Measurements from ENCODE around the gene ASTN2.

The ASTN2 gene

GRCh38 chr9:116558818-116559540 lies 855.9 kb downstream of the ASTN2 start:
- no peak for DNase-seq (ENCODE audit: low read depth)

GRCh38 chr9:116558035-116558434 lies 856.8 kb downstream of the ASTN2 start:
- no peak for DNase-seq (ENCODE audit: low read depth)

DNA sequence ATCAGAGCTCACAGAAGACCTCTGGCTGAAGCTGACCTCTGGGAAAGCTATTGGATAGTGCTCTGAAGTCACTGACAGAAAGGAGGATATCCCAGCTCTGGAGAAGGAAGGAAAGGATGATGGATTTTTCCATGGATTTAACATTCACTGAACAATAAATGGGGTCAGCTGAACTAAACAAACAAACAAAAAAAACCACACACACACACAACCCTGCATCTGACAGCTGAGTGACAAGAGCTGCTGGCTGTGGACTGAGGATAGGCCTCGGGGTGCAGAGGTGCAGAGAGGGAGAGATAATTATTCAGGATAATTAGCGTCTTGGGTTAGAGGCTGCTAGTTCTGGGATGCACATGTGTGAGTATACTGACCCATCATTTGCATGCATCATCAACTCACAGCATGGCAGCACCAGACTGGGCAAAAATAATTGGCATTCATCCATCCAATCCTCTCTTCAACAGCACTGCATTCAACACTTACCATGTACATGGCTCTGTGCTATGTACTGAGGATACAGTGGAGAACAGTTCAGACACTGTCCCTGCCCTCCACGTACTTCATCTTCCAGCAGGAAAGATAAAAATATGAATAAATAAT lies 859.2 kb downstream of the ASTN2 start:
- DNase-seq (ENCODE audit: low read depth): no peak

DNA sequence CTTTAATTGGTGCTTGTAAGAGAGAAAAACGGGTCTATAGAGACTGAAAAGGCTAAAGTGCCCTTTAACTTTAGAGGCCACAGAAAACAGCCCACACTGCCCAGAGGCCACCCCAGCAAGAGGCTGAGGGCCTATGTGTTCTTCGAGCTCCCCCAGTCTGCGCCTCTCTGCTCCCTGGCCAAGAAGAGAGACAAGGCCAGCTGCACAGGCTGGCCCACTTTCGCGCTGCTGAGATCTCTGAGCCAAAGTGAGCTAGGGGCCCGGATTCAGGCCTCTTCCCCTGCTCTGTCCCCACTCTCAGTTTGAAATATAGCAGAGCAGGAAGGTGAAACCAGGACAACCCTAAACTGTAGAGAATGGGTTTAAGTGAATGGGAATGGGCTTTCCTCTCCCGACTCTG lies 859.7 kb downstream of the ASTN2 start:
- DNase-seq (ENCODE audit: low read depth): no peak

GRCh38 chr9:116550696-116551436 lies 864.0 kb downstream of the ASTN2 start:
- no peak for DNase-seq (ENCODE audit: low read depth)

DNA sequence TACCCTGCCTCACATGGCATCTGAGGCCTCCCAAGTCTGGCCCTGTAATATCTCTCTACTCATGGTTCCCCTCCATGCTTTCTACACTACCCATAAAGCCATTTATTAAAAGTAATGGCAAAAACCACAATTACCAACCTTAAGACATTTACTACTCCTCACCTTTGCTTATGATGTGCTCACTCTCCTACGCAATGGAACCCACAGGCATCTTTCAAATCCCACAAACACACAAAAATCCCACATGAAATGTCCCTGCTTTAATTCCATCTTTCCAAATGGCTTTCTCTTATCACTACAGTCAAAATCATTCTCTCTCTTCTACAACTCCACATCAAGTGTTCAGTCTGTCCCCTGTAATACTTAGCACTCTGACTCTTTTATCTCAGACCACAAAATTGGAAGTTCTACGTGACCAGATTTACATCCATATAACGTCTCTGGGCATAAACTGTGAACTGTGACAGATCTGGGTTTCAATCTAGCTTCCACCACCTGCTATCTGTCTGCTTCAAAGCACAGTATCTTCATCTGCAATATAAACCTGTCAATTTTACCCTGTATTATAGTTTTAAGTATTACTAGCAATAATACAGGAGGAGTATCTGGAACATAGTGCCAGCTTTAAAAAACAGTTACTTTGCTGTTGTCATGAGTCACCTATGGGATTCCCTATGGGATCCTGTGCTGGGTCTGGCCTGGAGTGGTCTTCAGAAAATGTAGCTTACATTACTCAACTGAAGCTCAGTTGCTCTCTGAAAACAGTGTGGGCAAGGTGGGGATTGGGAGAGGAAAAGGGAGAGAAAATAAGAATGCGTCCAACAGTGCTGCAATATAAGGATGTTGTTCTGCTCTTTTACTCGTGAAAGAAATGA lies 864.8 kb downstream of the ASTN2 start:
- no peak for DNase-seq (ENCODE audit: low read depth)

DNA sequence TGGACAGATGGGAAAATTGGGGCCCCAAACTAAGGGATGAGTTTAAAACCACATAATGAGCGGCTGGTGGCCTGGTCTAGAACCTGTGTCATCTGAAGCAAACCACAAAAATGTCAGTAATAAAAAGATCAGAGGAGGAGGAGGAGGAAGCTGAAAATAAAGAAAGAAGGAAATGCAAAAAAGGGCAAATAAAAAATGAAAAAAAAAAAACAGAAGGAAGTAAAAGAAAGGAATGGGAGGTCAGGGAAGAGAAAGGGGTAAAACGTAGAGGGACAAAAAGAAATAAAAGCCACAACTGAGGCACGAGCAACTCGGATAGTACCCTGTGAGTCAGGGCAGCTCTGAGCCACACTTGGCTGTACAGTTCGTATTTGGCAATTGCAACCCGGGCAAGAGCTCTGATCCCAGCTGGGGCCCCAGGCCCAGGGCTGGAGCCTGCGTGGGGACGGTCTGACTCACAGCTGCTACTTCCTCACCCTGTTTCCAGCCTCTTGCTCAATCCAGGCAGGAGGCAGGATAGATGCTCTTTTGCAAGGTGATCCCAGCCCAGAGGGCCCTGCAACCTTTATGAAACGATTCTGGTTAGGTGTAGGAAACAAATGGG lies 865.7 kb downstream of the ASTN2 start:
- DNase-seq (ENCODE audit: low read depth): no peak

DNA sequence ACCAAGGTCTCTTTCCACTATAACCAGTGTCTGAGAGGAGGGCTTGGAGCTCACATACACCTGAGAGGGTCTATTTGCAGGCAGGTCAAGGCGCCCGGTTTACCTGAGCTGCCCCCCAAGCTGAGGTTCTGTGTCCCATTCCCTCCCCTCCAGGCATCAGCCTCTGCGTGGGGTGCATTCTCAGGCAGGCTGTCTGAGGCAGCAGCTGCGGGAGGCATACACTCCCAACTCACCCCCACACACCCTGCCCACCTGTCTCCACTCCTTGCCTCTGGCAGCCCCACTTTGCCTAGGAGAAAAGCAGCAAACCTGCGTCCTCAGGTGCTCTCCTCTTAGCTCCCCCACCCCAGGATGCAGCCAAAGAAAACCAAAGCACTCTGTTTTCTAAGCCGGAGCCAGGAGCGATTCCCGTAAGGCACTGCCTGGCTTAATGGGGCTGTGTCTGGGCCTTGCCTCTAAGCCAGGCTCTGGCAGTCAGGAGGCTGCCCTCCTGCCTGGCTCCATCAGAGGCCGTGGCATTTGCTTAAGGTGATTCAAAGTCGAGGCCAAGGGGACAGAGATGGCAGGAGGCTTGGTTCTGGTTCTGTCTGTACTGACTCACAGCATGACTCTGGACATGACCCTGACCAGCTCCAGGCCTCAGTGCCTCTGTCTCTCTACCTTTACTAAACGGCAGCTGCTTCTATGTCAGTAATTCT lies 867.0 kb downstream of the ASTN2 start:
- DNase-seq (ENCODE audit: low read depth): no peak

DNA sequence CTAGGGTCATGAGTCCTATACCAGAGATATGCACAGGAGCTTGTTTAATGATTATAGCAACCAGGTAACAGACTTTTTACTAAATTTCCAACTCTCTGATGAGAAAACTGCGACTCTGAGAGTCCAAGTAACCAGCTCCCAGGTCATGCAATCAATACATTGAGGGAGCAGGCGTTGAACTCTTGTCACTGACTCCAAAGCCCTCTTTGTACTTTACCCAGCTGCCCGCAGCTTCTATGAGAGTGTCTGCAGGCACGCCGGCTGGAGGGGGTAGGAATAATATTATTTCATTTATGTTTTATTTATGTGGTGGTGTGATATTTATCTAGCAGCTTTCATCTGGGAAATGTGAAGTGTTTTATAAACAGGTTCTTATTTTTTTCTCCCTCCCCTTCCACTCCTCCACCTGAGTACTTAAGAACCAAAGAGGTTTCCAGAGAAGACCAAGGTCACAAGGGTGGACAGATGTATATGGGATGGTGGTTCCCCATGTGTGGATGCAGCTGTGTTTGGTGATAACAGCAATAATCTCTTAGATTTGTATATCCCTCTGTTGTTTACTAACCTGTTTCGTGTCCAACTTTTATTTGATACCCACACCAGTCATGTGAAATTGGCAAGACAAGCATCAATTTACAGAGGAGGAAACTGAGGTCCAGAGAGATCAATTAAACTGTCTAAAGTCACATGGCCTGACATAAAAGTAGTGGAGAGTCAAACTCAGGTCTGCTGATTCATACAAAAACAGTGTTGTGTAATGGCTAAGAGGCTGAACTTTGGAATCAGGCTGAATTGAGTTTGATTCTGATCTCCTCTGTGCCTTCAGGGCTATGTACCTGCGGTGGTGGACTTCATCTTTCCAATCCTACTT lies 867.9 kb downstream of the ASTN2 start:
- DNase-seq (ENCODE audit: low read depth): no peak

- DNase-seq (ENCODE audit: low read depth): no peak
Measured at GRCh38 chr9:116544896-116545295, 870.0 kb downstream of the ASTN2 start.

DNA sequence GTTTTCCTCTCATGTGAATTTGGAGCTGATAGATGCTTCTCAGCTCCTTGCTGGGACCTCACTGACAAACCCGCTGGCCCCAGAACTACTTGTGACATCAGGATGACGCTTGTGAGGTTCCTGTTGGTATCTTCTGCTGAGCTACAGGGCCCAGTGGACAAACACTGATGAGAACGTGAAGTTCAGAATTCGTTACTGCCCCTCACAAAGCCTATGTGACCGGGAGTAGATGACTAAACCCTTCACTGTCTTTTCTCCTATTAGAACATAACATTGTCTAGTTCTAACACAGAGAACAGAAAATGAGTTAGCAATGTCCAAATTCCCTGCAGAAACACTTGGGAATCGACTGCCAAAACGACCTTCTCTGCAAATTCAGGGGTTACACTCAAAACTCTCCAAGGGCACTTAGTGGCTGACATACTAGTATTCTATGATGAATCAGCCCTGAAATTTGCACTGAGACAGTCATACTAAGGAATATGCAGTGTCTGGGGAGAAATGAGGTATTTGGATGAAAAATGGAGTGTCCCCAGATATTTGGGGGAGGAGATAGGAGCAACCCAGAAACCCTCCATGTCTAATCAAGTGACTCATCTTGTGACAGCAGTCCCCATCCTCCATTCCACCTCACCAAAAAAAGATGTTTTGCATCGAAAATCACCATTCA lies 871.0 kb downstream of the ASTN2 start:
- DNase-seq (ENCODE audit: low read depth): no peak

DNA sequence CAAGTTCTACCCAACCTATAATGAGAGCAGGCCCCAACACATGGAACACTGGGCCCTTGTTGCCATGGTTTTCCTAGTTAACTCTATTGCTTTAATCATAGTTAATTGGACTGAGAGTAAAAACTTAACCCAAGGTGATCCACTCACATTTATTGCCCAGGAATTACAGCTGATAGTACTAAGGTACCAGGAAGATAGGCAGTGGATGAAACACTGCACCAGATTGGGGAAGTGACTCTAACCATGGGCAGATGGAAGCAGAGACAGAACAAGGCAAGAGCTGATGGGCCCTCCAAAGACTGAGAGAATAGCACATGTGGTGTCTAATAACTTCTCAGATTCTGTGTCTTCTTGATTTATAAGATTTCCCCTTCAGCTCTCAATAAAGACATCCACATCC lies 873.5 kb downstream of the ASTN2 start:
- no peak for DNase-seq (ENCODE audit: low read depth)

DNA sequence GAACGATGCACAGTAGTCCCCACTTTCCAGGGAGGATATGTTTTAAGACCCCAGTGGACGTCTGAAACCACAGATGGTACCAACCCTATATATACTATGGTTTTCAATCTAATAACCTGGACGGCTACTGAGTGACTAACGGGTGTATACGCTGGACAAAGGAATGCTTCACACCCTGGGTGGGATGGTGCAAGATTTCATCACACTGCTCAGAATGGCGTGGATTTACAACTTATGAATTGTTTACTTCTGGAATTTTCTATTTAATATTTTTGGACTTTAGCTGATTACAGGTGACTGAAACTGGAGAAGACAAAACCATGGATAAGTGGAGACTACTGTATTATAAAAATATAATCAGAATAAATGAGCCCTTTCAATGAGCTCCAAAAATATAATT lies 875.3 kb downstream of the ASTN2 start:
- no peak for DNase-seq (ENCODE audit: low read depth)

DNA sequence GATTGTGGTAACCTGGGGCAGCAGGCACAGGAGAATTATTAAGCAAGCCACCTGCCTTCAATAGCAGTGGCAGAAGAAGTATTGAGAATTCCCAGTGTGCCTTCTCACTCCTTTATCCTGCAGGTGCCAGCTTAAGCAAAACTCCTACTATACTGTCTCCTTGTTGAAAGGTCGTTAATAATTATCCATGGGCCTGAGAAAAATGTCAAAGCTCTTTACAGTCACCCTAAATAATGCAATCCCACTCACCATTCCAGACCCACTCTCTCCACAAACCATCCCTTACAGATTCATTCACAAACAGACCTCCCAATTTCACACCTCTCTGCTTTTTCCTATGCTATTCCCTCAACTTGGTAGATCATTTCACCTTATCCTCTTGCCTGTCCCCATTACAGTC lies 889.2 kb downstream of the ASTN2 start:
- no peak for DNase-seq (ENCODE audit: low read depth)

DNA sequence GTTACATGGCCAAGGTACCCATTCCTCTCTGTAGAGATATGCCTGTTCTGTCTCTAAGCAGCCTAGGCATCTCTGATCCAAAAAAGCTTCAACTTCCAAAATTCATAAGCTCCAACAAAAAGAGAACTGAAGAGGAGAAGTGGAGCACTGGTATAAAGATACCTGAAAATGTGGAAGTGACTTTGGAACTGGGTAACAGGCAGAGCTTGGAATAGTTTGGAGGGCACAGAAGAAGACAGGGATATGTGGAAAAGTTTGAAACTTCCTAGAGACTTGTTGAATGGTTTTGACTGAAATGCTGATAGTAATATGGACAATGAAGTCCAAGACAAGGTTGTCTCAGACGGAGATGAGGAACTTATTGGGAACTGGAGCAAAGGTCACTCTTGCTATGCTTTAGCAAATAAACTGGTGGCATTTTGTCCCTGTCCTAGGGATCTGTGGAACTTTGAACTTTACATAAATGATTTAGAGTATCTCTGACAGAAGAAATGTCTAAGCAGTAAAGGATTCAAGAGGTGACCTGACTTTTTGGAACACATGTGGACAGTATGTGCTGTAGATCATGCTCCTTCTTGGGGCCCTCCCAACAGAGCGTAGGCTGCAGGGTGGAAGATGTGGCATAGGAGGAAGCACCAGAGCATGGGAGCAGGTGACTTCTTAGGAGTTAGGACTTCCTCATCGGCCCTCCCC lies 889.9 kb downstream of the ASTN2 start:
- DNase-seq (ENCODE audit: low read depth): no peak

GRCh38 chr9:116520218-116520617 lies 894.6 kb downstream of the ASTN2 start:
- DNase-seq (ENCODE audit: low read depth): no peak

DNA sequence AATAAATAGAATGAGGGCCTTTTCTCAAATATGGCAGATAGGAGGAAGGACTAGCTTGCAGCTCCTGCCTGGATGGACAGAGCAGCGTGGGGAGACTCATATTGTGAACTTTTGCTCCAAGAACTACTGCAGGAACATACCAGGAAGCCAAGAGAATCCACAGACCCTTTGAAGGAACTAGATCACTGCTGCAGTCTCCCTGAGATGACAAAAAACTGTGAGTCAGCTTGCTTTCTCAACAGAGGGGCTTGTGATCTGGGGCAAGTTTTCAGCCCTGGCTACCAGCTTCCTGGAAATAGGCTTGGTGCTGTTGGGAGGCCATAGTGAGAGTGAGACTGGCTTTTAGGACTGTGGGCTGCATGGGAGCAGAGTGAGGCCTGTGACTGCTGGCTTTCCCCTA lies 898.4 kb downstream of the ASTN2 start:
- no peak for DNase-seq (ENCODE audit: low read depth)

GRCh38 chr9:116515541-116515940 lies 899.3 kb downstream of the ASTN2 start:
- no peak for DNase-seq (ENCODE audit: low read depth)

GRCh38 chr9:116506685-116507084 lies 908.2 kb downstream of the ASTN2 start:
- DNase-seq (ENCODE audit: low read depth): no peak
